DND-41 (cell line): ENCODE data around the gene CROCC.
A peak's percentile ranks its signal among the peaks of the same experiment; 100 is the strongest.
"Not testable (repeated sequence)": the region's sequence is repeated elsewhere in the genome, so short reads cannot be mapped to it uniquely, and the experiment has no call there.

Experiments
- ATAC-seq: fragments of 200-7000 bp; cut with Tn5 transposase; 3 replicates; pipeline ENCODE4 v1.9.1; 2021; ENCODE audit warnings: low read depth; ENCODE audit not compliant: insufficient read depth
- DNase-seq: peaks from one replicate; pipeline ENCODE4 v3.0.0-alpha.2; 2020
- H2AFZ ChIP-seq: 2 replicates; pipeline ENCODE4 v1.6.0; 2012; ENCODE audit warnings: low read depth, low read length
- H3K27ac ChIP-seq: 2 replicates; pipeline ENCODE4 v1.5.1; 2012; ENCODE audit warnings: low read length, inconsistent platforms
- H3K27me3 ChIP-seq: fragments of 200-600 bp; sonication (generic); 2 replicates; pipeline ENCODE4 v1.6.0; 2012; ENCODE audit warnings: low read length, mild to moderate bottlenecking, inconsistent platforms; ENCODE audit not compliant: insufficient read depth, poor library complexity
- H3K36me3 ChIP-seq: 2 replicates; pipeline ENCODE4 v1.5.1; 2012; ENCODE audit warnings: low read length, inconsistent platforms; ENCODE audit not compliant: insufficient read depth
- H3K4me1 ChIP-seq: 2 replicates; pipeline ENCODE4 v1.5.1; 2012; ENCODE audit warnings: mild to moderate bottlenecking, low read length; ENCODE audit not compliant: insufficient read depth
- H3K4me2 ChIP-seq: 2 replicates; pipeline ENCODE4 v1.6.0; 2012; ENCODE audit warnings: mild to moderate bottlenecking, moderate library complexity, low read length, inconsistent platforms; ENCODE audit not compliant: insufficient read depth
- H3K4me3 ChIP-seq, 2 experiments: fragments of 200-600 bp in 1 of 2; shearing (Covaris generic) in 1 of 2; 2 replicates each; pipeline ENCODE4 v1.5.1; 2012 to 2016; ENCODE audit warnings: inconsistent platforms in 2 of 2, low read length in 2 of 2, mild to moderate bottlenecking in 2 of 2, low read depth in 1 of 2, moderate library complexity in 1 of 2
- H3K79me2 ChIP-seq: 2 replicates; pipeline ENCODE4 v1.6.0; 2012; ENCODE audit warnings: low read length, inconsistent platforms; ENCODE audit not compliant: insufficient read depth
- H3K9ac ChIP-seq: 2 replicates; pipeline ENCODE4 v1.6.0; 2012; ENCODE audit warnings: low read depth, mild to moderate bottlenecking, inconsistent platforms, low read length, moderate library complexity
- H3K9me3 ChIP-seq: 2 replicates; pipeline ENCODE4 v1.5.1; 2012; ENCODE audit warnings: low read length, moderate library complexity, mild to moderate bottlenecking, inconsistent platforms; ENCODE audit not compliant: insufficient read depth, severe bottlenecking
- H4K20me1 ChIP-seq: 2 replicates; pipeline ENCODE4 v1.6.0; 2012; ENCODE audit warnings: low read length; ENCODE audit not compliant: insufficient read depth

CROCC gene

GRCh38 chr1:16891057-16891456 lies 30.7 kb upstream of the CROCC start:
- not testable (repeated sequence) for DNase-seq, H3K4me1 ChIP-seq, H3K4me2 ChIP-seq, H3K9me3 ChIP-seq, H2AFZ ChIP-seq, H3K9ac ChIP-seq, H4K20me1 ChIP-seq, H3K4me3 ChIP-seq, H3K27ac ChIP-seq, H3K36me3 ChIP-seq, ATAC-seq, H3K79me2 ChIP-seq
- H3K27me3 ChIP-seq = peaks cover 28% of the 10 kb centered on the region

DNA sequence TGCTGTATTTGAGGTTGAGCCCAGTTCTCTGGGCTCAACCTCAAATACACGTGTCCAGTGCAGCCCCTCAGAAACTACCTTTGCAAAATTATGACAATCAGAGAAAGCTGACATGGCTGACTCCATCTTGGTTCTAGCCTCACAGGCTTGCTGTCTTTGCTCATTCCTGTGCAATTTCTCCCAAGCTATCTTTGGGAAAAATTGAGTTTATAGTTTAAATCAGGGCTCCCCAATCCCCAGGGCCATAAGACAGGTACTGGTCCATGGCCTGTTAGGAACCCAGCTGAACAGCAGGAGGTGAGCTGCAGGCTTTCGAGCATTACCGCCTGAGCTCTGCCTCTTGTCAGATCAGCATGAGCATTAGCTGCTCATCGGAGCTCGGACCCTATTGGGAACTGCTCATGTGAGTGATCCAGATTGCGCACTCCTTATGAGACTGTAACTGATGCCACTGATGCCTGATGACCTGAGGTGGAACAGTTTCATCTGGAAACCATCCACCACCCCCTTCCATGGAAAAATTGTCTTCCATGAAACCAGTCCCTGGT lies 28.7 kb upstream of the CROCC start:
- H3K9ac ChIP-seq, H3K79me2 ChIP-seq, DNase-seq, H2AFZ ChIP-seq, H3K36me3 ChIP-seq, H3K9me3 ChIP-seq, H3K27ac ChIP-seq, ATAC-seq, H4K20me1 ChIP-seq, H3K4me2 ChIP-seq, H3K4me3 ChIP-seq: not testable (repeated sequence)
- Histone ChIP-seq H3K27me3 (peaks cover 22% of the 10 kb centered on the region), H3K4me1 (peaks cover 25% of the 10 kb centered on the region)

DNA sequence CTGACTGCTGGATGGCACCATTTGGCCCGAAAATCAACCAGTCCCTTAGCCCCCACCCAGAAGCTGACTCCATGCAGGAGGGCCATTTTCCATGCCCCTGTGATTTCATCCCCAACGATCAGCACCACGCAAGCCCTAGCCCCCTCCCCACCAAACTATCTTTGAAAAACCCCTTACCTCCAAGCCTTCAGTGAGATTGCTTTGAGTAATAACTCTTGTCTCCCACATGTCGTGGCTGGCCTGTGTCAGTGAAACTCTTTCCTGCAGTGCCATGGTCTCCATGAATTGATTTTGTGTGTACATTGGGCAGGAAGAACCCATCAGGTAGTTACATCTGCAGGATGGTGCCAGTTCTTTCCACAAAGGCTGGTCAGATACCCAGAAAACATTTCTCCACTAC lies 27.9 kb upstream of the CROCC start:
- H3K27ac ChIP-seq, H3K79me2 ChIP-seq, ATAC-seq, H3K4me3 ChIP-seq, H3K4me2 ChIP-seq, H2AFZ ChIP-seq, H3K9me3 ChIP-seq, H4K20me1 ChIP-seq, H3K9ac ChIP-seq, H3K36me3 ChIP-seq, DNase-seq: not testable (repeated sequence)
- H3K4me1 ChIP-seq = peaks cover 25% of the 10 kb centered on the region
- peaks cover 19% of the 10 kb centered on the region for H3K27me3 ChIP-seq

GRCh38 chr1:16894338-16894737 lies 27.4 kb upstream of the CROCC start:
- peaks cover 13% of the 10 kb centered on the region for H3K27me3 ChIP-seq
- H3K9ac ChIP-seq, H2AFZ ChIP-seq, H3K79me2 ChIP-seq, H3K4me3 ChIP-seq, DNase-seq, H4K20me1 ChIP-seq, H3K36me3 ChIP-seq, H3K4me2 ChIP-seq, ATAC-seq, H3K9me3 ChIP-seq, H3K27ac ChIP-seq: not testable (repeated sequence)
- peaks cover 25% of the 10 kb centered on the region for H3K4me1 ChIP-seq

- Histone ChIP-seq H3K4me3 (peak overlapping the region; percentile 4 to 48; a peak in 3 of 4 replicates), H3K27ac (peak overlapping the region; percentile 33), H3K9ac (peak overlapping the region; percentile 53), H3K4me1 (peaks cover 25% of the 10 kb centered on the region), H2AFZ (peak overlapping the region; percentile 60), H3K4me2 (peak overlapping the region; percentile 73)
- not testable (repeated sequence) for DNase-seq, H3K9me3 ChIP-seq, H3K79me2 ChIP-seq, H4K20me1 ChIP-seq, H3K27me3 ChIP-seq, ATAC-seq, H3K36me3 ChIP-seq
These were observed 26.5 kb upstream of the CROCC start for GRCh38 chr1:16895233-16895597.

GRCh38 chr1:16895598-16896315 lies 26.0 kb upstream of the CROCC start, which contains the start of gene RNU1-2:
Gene RNU1-2 (plus strand): TSS chr1:16895980.
- Histone ChIP-seq H3K4me3 (peak within 1 kb of the TSS; percentile 4 to 48; a peak in 3 of 4 replicates), H2AFZ (peak within 1 kb of the TSS; percentile 63), H3K4me2 (peak within 1 kb of the TSS; percentile 73), H3K4me1 (peaks cover 25% of the 10 kb centered on the region), H3K9ac (peak within 1 kb of the TSS; percentile 53), H3K27ac (peak within 1 kb of the TSS; percentile 77)
- not testable (repeated sequence) for H3K36me3 ChIP-seq, H4K20me1 ChIP-seq, H3K9me3 ChIP-seq, H3K27me3 ChIP-seq, H3K79me2 ChIP-seq
- ATAC-seq (peak; percentile 100), DNase-seq (peak; percentile 91)

GRCh38 chr1:16896316-16897055 lies 25.2 kb upstream of the CROCC start:
- not testable (repeated sequence) for H4K20me1 ChIP-seq, H3K79me2 ChIP-seq, H3K36me3 ChIP-seq, ATAC-seq, H3K27me3 ChIP-seq, H3K9me3 ChIP-seq
- peak overlapping the region in 1 of 2 experiments; percentile 48; a peak in 2 of 4 replicates for H3K4me3 ChIP-seq
- peak overlapping the region; percentile 59 for H3K27ac ChIP-seq
- H2AFZ ChIP-seq = peak overlapping the region; percentile 63; the same call in 1 of the 2 replicates
- peak overlapping the region; percentile 53 for H3K9ac ChIP-seq
- peak overlapping the region; percentile 73 for H3K4me2 ChIP-seq
- H3K4me1 ChIP-seq = peaks cover 25% of the 10 kb centered on the region
- peak; percentile 78 for DNase-seq

DNA sequence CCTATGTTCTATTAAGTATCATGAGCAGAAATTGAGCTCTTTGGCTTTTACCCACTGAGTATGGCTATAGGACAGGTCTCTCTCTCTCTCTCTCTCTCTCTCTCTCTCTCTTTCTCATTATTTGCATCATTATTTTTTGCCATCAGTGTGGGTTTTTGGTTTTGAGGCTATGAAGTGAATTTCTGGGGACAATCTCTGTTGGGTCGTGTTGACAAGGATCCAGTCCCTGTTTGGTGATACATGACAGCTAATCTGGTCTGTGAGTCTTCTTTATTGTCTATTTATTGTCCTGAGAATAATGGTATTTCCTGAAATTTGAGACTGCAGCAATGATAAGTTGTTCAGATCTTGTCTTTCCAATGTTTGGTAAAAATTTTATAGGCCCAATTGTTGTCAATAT lies 24.1 kb upstream of the CROCC start:
- H3K27ac ChIP-seq, H3K4me2 ChIP-seq, H2AFZ ChIP-seq: not testable (repeated sequence)

More for the DNA sequence above, 24.1 kb upstream of the CROCC start:
- H3K4me3 ChIP-seq, ATAC-seq, H4K20me1 ChIP-seq, H3K9ac ChIP-seq, H3K9me3 ChIP-seq, H3K36me3 ChIP-seq, DNase-seq, H3K79me2 ChIP-seq, H3K27me3 ChIP-seq: not testable (repeated sequence)
- H3K4me1 ChIP-seq = peaks cover 25% of the 10 kb centered on the region
